HEK293 (cell line): Measurements from ENCODE around the gene COL4A1.

Experiments used
- CTCF ChIP-seq: fragments of 450-650 bp; formaldehyde crosslinking; IDR thresholded peaks from 2 replicates; pipeline ENCODE4 v1.5.1; 2016; ENCODE audit warnings: missing biosample characterization, missing genetic modification characterization
- SALL2 ChIP-seq: fragments of 450-650 bp; formaldehyde crosslinking; IDR thresholded peaks from 2 replicates; pipeline ENCODE4 v1.5.0; 2017; ENCODE audit warnings: missing biosample characterization, mild to moderate bottlenecking, missing genetic modification characterization, borderline replicate concordance
- TCF7L2 ChIP-seq: IDR thresholded peaks from 2 replicates; pipeline ENCODE4 v1.6.1; 2011; ENCODE audit warnings: low read depth, mild to moderate bottlenecking, inconsistent platforms, low read length, moderate library complexity, borderline replicate concordance
- YY1 ChIP-seq: fragments of 450-650 bp; formaldehyde crosslinking; IDR thresholded peaks from 2 replicates; pipeline ENCODE4 v1.5.1; 2018; ENCODE audit warnings: missing biosample characterization, missing genetic modification characterization
- ZBTB17 ChIP-seq: fragments of 450-650 bp; formaldehyde crosslinking; IDR thresholded peaks from 2 replicates; pipeline ENCODE4 v1.5.1; 2016; ENCODE audit warnings: missing biosample characterization, missing genetic modification characterization
- ZBTB6 ChIP-seq: fragments of 450-650 bp; formaldehyde crosslinking; IDR thresholded peaks from 2 replicates; pipeline ENCODE4 v1.5.1; 2017; ENCODE audit warnings: missing biosample characterization, missing genetic modification characterization
- ZNF510 ChIP-seq: fragments of 450-650 bp; formaldehyde crosslinking; IDR thresholded peaks from 2 replicates; pipeline ENCODE4 v1.5.1; 2018; ENCODE audit warnings: mild to moderate bottlenecking, missing genetic modification characterization, missing biosample characterization; ENCODE audit not compliant: insufficient replicate concordance
- ZNF513 ChIP-seq: fragments of 450-650 bp; IDR thresholded peaks from 2 replicates; pipeline ENCODE4 v1.5.1; 2018; ENCODE audit warnings: missing biosample characterization, missing genetic modification characterization

- TF ChIP-seq CTCF (tag by site-specific recombination) = no peak
- TF ChIP-seq SALL2 (tag by site-specific recombination) = no peak
- no peak for TF ChIP-seq TCF7L2
- TF ChIP-seq ZBTB17 (tag by site-specific recombination) = no peak
- TF ChIP-seq ZNF513 (tag by site-specific recombination) = no peak
- no peak for TF ChIP-seq ZNF510 (tag by site-specific recombination)
- no peak for TF ChIP-seq YY1 (tag by site-specific recombination)
- TF ChIP-seq ZBTB6 (tag by site-specific recombination) = no peak
These were observed 136.8 kb downstream of the COL4A1 start for GRCh38 chr13:110170020-110170790.
